ENCODE data around the gene XPO5.
"Not testable (repeated sequence)": the region's sequence is repeated elsewhere in the genome, so short reads cannot be mapped to it uniquely, and the experiment has no call there.

XPO5 gene

GRCh38 chr6:43584892-43585570, 9.2 kb upstream of the XPO5 start:
- no peak for DNase-seq (ENCODE audit: low read depth)

DNA sequence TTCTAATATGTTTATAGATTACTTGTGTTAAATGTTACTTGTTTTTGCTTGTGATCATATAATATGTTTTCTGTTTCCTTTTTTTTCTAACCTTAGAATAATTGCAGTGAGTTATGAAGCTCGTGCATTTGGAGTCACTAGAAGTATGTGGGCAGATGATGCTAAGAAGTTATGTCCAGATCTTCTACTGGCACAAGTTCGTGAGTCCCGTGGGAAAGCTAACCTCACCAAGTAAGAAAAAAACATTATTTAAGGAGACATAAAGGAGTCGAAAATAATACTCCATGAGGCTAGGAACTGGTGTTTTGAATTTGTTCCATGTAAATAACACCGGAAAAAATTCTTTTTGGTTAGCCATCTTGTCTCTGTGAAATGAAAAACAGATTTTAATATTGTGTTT, 7.1 kb upstream of the XPO5 start:
- no peak for DNase-seq (ENCODE audit: low read depth)

DNA sequence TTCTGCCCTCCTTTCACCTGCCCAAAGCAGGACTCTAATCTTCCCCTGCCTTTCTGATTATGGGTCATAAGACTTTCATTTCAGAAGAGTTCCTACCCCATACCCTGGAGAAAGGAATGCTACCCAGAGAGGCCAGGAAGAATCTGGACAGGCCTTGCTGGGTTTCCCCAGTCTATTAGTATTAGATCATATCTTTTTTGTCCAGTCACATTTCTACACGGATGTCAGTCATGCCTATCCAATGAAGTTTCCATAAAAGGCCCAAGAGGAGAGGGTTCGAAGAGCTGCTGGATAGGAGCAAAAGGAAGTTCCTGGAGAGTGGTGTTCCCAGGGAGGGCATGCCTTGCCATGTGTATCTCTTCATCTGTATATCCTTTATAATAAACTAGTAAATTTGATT, 3.3 kb upstream of the XPO5 start:
- DNase-seq (ENCODE audit: low read depth), result no peak

DNA sequence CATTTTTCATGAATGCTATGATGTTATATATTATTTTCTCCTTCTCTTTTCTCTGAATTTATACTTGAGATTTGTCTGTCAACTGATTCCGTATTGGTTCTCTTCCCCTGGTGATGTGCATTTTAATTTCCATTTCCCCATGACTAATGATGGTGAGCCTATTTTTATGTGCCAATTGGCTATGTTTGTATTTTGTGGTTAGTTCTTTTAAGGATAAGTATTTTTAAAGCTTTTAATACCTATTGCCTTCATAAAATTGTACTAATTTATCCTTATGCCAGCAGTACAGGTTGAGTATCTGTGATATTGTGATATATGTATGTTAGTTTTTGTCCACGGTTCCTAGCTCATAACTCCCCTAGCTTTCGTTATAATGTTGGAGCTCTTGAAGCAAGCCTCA, 2.9 kb upstream of the XPO5 start:
- DNase-seq (ENCODE audit: low read depth), result no peak

DNA sequence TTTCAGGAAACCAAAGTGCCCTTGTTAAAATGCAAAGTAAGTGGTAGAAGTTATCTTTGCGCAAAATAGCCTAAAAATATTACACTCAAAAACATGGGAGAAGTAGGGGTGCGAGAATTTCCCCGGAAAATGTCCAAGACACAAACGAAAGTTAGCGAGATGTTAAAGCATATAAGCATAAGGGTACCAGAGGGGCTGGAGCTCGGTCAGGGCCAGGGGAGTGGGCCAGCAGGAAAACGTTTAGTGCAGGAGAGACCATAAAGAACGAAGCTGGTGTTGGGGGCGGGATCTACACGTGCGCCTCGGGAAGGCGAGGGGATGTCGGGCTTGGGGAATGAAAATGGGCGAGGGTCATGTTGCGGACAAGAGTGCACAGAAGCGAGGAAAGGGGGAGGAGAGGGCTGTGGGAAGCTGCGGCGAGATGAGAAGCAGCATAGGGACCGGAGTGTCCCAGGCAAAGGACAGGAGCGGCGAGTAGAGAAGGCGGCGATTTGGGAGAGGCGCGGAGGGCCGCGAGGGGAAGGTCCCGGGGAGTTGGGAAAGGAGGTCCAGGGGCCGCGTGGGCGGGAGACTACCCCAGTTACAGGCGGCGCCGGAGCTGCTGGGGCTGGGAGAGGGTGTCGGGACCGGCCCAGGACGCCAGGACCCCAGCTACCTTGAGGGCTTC, 600 bp downstream of the XPO5 start:
- peak; percentile 36 for DNase-seq (ENCODE audit: low read depth)

- DNase-seq (ENCODE audit: low read depth), result no peak
Measured at GRCh38 chr6:43572015-43572414, 3.8 kb downstream of the XPO5 start.

DNA sequence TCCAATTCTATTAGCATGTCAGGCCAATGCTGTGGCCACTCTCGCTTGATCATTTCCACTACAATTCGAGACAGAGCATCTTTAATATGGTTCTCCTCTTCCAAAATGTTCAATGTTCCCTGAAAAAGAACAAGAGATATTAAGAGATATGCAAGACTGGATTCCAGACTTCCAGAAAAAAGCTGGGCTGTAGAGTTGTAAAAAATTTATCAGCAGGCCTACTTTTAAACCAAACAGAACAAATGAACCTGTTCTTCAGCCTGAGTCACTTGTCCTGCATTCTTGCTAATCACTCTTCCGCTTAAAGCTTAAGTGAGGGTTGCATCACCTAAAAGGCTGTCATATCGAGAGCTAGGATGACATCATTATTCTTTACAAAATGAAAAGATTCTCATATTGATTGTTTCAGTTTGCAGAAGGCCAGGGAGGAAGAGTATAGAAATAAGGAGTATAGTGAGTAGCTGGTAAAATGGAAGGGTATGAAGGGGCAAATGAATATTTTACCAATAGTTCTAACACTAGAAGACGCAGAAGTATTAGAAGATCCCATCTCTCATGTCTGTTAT, 4.9 kb downstream of the XPO5 start:
- DNase-seq (ENCODE audit: low read depth), result no peak

DNA sequence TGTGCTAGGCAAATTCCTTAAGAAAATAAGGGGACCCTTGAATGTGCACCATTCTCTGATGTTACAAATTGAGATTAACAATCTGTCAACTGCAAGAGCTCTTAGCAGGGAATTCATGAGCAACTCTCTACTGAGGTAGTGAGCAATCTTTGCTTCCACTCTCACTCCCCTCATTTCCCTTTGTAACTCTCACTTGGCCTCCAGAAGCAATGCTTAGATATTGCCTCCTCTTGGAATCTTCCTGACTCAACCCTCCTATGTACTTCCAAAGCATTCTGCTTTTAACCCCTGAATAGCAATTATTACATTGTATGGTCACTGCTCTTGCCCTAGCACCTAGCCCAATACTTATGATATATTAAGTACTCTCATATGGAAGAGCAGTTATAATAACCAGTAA, 16.5 kb downstream of the XPO5 start:
- no peak for DNase-seq (ENCODE audit: low read depth)

DNA sequence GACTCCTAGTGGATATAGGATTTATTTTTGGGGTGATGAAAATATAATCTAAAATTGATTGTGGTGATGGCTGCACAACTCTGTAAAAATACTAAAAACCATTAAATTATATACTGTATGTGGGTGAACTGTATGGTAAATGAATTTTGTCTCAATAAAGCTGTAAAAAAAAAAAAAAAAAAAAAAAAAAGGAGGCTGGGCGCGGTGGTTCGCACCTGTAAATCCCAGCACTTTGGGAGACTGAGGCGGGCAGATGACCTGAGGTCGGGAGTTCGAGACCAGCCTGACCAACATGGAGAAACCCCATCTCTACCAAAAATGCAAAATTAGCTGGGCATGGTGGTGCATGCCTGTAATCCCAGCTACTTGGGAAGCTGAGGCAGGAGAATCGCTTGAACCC, 18.2 kb downstream of the XPO5 start:
- DNase-seq (ENCODE audit: low read depth), result not testable (repeated sequence)

- no peak for DNase-seq (ENCODE audit: low read depth)
Measured at GRCh38 chr6:43547222-43547621, 28.6 kb downstream of the XPO5 start.

- DNase-seq (ENCODE audit: low read depth), result no peak
Measured at GRCh38 chr6:43544461-43544860, 31.4 kb downstream of the XPO5 start.

DNA sequence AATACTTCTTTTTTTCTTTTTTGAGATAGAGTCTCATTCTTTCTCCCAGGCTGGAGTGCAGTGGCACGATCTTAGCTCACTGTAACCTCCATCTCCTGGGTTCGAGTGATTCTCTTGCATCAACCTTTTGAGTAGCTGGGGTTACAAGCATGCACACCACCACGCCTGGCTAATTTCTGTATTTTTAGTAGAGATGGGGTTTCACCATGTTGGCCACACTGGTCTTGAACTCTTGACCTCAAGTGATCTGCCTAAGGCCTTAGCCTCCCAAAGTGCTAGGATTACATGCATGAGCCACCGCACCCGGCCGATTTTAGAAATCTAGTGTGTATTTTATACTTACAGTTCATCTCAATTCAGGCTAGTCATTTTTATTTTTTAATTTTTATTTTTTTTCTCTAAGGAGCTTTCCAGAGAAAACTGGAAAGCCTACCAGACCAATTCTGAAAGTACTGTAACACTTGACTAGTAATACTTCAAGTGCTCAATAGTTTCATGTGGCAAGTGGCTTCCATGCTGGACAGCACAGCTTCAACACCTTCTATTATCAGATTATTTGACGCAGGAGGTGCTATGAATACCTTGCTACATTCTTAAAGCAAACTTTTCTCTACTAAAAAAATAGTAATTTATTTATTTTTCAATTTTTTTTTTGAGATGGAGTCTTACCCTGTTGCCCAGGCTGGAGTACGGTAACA, 33.9 kb downstream of the XPO5 start:
- no peak for DNase-seq (ENCODE audit: low read depth)

- DNase-seq (ENCODE audit: low read depth), result no peak
Measured at GRCh38 chr6:43540507-43540906, 35.3 kb downstream of the XPO5 start.

DNA sequence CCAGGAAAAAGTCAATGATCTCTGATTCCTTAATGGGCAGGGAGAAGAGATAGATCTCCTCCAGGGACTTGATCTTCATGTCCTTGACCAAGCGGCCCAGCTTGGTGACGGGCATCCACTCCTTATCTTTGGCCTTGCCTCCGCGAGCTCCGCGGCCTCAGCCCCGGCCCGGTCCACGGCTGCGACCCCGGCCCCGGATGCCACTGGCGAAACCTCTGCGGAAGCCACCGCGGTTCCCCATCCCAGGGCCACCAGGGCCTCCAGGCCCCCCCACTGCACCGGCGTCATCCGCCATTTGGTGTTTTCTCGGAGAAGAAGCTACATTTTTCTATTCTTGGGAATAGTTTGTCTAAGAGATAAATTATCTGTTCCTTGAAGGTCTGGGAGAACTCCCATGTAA, 36.4 kb downstream of the XPO5 start:
- not testable (repeated sequence) for DNase-seq (ENCODE audit: low read depth)

GRCh38 chr6:43538986-43539385, 36.9 kb downstream of the XPO5 start:
- not testable (repeated sequence) for DNase-seq (ENCODE audit: low read depth)

DNA sequence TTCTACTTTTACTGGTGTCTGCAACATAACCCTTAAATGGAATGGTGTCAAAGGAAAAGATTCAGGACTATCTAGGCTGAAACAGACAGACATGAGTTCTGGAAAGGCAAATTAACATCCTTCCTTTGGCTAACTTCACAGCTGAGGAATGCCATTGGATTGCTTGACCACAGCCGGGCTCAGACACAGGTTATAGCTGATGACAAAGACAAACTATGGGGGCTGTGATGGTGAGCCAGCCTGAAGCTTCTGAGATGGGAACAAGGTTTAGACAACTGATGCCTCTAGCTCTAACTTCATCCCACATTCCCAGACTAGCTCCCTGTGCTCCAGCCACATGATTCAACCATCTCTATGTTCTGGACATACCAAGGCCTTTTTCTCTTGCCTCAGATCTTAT, 43.6 kb downstream of the XPO5 start:
- DNase-seq (ENCODE audit: low read depth), result no peak

DNA sequence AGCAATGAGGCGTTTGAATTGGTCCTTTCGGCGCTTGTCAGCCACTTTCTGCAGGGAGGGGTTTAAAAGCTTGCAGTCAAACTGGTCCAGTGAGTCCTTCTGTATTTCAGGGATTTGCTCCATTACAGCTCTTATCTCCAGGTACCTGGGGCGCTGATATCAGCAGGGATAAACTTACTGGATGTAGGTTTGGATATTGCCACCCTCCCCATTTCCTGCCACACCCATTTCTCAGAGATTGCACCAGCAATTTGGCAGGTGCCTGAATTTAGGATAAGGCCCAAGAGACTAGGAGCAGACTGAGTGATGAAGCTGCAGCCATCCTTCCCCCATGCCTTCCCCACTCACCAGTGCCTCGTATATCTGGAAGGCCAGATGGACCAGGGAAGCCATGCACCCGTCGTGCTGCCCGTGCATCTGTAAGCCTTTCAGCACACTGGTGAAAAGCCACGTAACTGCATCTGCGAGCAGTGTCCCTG, 51.3 kb downstream of the XPO5 start:
- DNase-seq (ENCODE audit: low read depth), result no peak

DNA sequence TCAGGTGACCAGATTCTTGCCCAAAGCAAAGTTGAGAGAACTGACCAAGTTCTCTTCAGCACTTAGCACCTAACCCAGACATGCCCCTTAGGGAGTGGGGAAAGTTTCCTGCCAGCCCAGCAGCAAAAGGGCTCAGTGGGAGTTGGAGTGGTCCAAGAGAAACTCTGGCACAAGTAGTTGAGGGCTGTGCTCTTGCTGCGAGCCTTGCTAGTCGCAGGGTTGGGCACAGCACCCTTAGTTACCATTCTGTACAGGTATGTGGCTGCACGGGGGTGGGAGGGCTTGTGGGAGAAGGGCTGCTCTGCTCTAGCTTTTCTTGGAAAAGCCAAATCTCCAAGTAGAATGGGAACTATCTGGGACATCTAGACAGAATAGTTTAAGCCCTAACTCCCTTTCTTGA, 52.6 kb downstream of the XPO5 start:
- no peak for DNase-seq (ENCODE audit: low read depth)

DNA sequence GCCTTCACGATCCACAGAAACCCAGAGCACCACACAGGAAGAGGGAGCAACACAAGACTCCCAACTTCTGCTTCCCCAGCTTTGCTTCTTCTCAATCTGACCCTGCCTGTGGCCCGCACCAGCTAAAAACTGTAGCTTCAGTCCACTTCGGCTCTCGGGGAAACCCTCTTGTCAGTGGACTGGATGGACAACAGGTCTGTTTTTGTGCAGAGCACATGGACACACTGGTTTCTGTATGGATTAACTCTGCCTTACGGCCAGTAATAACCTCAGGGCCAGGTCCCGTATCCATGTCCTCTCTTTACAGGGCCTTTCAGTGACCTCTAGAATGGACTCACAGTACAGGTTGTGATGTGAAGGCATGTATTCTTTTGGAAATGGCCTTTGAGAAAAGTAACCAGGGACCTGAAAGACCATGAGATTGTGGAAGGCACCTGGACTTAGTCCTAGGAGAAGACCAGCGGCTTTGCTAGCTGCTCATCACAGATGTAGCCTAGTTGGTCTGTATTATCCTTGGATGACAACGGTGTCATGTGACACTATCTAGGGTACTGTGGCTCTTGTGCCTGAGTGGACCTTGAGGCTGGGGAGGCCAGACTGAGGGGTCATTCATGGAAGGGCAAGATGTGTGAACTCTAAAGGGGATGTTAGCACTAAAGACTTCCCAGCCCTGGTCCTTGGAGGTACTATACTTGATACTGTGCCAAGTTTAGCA, 53.1 kb downstream of the XPO5 start:
- DNase-seq (ENCODE audit: low read depth), result no peak

- no peak for DNase-seq (ENCODE audit: low read depth)
Measured at GRCh38 chr6:43521836-43522235, 54.0 kb downstream of the XPO5 start.

- DNase-seq (ENCODE audit: low read depth), result no peak
Measured at GRCh38 chr6:43520097-43520496, 55.7 kb downstream of the XPO5 start.
